HepG2 (cell line): ENCODE results near the gene TUBB. TPM values are rescaled to one million over a fixed set of nuclear protein-coding genes. Genes with fewer than 3 reads are reported as not detected.
A peak's percentile ranks its signal among the peaks of the same experiment; 100 is the strongest.

Experiments used
- ARID4A ChIP-seq: sonication (generic); formaldehyde crosslinking; IDR thresholded peaks from 2 replicates; pipeline ENCODE4 v1.5.0; 2020; ENCODE audit warnings: mild to moderate bottlenecking, missing genetic modification reagents, borderline replicate concordance
- FOXC1 ChIP-seq: sonication (generic); formaldehyde crosslinking; IDR thresholded peaks from 2 replicates; pipeline ENCODE4 v1.8.0; 2022; ENCODE audit warnings: mild to moderate bottlenecking, missing genetic modification reagents, borderline replicate concordance
- GABPB1 ChIP-seq: IDR thresholded peaks from 2 replicates; pipeline ENCODE4 v1.6.1; 2016; ENCODE audit warnings: mild to moderate bottlenecking, missing genetic modification reagents, moderate library complexity, missing compliant biosample characterization
- HNRNPK ChIP-seq: fragments of 200-400 bp; formaldehyde crosslinking; IDR thresholded peaks from 2 replicates; pipeline ENCODE4 v1.6.1; 2018; ENCODE audit warnings: low read length, low read depth, moderate library complexity, mild to moderate bottlenecking; ENCODE audit not compliant: poor library complexity, severe bottlenecking
- NCOA1 ChIP-seq: sonication (generic); formaldehyde crosslinking; IDR thresholded peaks from 2 replicates; pipeline ENCODE4 v1.9.0; 2021; ENCODE audit warnings: missing genetic modification reagents
- NFE2L1 ChIP-seq: sonication (generic); formaldehyde crosslinking; IDR thresholded peaks from 2 replicates; pipeline ENCODE4 v1.4.0; 2020; ENCODE audit warnings: missing genetic modification reagents, mild to moderate bottlenecking, borderline replicate concordance
- NRL ChIP-seq: sonication (generic); formaldehyde crosslinking; IDR thresholded peaks from 2 replicates; pipeline ENCODE4 v1.5.0; 2020; ENCODE audit warnings: missing genetic modification reagents, mild to moderate bottlenecking, moderate library complexity, borderline replicate concordance
- PAX8 ChIP-seq: sonication (generic); formaldehyde crosslinking; IDR thresholded peaks from 2 replicates; pipeline ENCODE4 v1.8.0; 2022; ENCODE audit warnings: mild to moderate bottlenecking, missing genetic modification reagents, borderline replicate concordance
- SATB2 ChIP-seq: sonication (generic); formaldehyde crosslinking; IDR thresholded peaks from 2 replicates; pipeline ENCODE4 v1.5.0; 2020; ENCODE audit warnings: missing genetic modification reagents
- TFAP4 ChIP-seq: sonication (generic); IDR thresholded peaks from 2 replicates; pipeline ENCODE4 v1.6.1; 2016; ENCODE audit warnings: low read depth, borderline replicate concordance
- TFE3 ChIP-seq: IDR thresholded peaks from 2 replicates; pipeline ENCODE4 v1.6.1; 2016
- ZFP1 ChIP-seq: IDR thresholded peaks from 2 replicates; pipeline ENCODE4 v1.6.1; 2016
- ZGPAT ChIP-seq: IDR thresholded peaks from 2 replicates; pipeline ENCODE4 v1.6.1; 2016; ENCODE audit warnings: mild to moderate bottlenecking
- ZNF383 ChIP-seq: sonication (generic); formaldehyde crosslinking; IDR thresholded peaks from 2 replicates; pipeline ENCODE4 v1.4.0; 2020; ENCODE audit warnings: missing genetic modification reagents, mild to moderate bottlenecking, borderline replicate concordance
- polyA plus RNA-seq, 8 experiments: library from polyadenylated mRNA; depleted of rRNA in 3 of 8; stranded (reverse) in 7 of 8; unstranded in 1 of 8; fragments of >200 nt; fragmentation: Illumina TruSeq in 4 of 8; extraction: Trizol in 4 of 8; gene quantifications; 2 replicates each; pipeline versions ENCODE4 v1.2.1 to v1.2.3, GENCODE V29; 2011 to 2016; ENCODE audit warnings: low read depth in 4 of 8, missing spikeins in 1 of 8, mixed read lengths in 1 of 8; ENCODE audit not compliant: insufficient read depth in 1 of 8
- total RNA-seq, 5 experiments: library from RNA; depleted of rRNA; stranded (reverse); fragments of >200 nt; fragmentation: Illumina TruSeq; extraction: Trizol; gene quantifications; 2 replicates each; pipeline ENCODE4 v1.2.3, GENCODE V29; 2016; ENCODE audit warnings: low read depth in 1 of 5

The TUBB gene
- total and polyA plus RNA-seq, 2 of the 13 experiments (the other 11 are each of a cell fraction or from before 2014, with no cell fraction given) = 911 to 1,163 TPM

- TF ChIP-seq ARID4A (CRISPR knock-in tag) (peak; percentile 4; the same call in 1 of the 2 replicates), PAX8 (no peak), SATB2 (CRISPR knock-in tag) (no peak), ZGPAT (CRISPR knock-in tag) (0 out of 2 replicates have a peak, but pooled peaks have one; percentile 17), ZNF383 (no peak), FOXC1 (no peak), TFE3 (CRISPR knock-in tag) (no peak), NCOA1 (no peak), GABPB1 (CRISPR knock-in tag) (no peak; the same call in 1 of the 2 replicates), NRL (CRISPR knock-in tag) (peak; percentile 56; the same call in 1 of the 2 replicates), ZFP1 (CRISPR knock-in tag) (no peak), HNRNPK (no peak), NFE2L1 (CRISPR knock-in tag) (0 out of 2 replicates have a peak, but pooled peaks have one; percentile 17), TFAP4 (no peak)
These were observed 32.3 kb upstream of the TUBB start (continued) for GRCh38 chr6:30687659-30688431.
